ENCODE results near the gene PLA2G1B.

PLA2G1B gene

DNA sequence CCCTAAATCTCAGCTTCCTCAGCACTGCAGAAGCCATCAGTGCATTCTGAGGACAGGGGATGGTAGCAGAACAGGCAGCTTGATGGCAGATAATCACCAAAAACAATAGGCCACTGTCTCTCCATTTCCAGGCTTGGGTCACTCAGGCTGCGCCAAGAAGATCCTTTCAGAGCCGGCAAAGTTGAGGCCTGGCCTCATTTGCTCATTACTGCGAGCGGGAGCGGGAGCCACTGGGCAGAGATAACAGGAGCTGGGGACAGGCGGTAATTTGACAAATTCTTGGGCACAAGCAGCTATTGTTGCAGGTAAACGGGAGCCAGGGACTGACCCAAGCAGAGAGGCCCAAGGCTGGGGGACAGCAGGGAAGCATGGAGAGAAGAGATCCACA, 39.3 kb upstream of the PLA2G1B start:
- Histone ChIP-seq H3K9ac (ENCODE audit: low read depth, low read length) (peak overlapping the region; percentile 87; the same call in 1 of the 2 replicates), H3K27me3 (ENCODE audit: insufficient read depth, low read length) (peaks cover 25% of the 10 kb centered on the region), H3K36me3 (ENCODE audit: insufficient read depth, low read depth, low read length) (peaks cover 45% of the 10 kb centered on the region), H3K9me3 (ENCODE audit: insufficient read depth, low read depth, low read length) (no peaks in the 10 kb centered on the region), H3K27ac (ENCODE audit: low read length) (no peak overlapping the region), H3K4me1 (ENCODE audit: insufficient read depth, low read length) (peaks cover 37% of the 10 kb centered on the region), H3K4me3 (ENCODE audit: low read length) (peak overlapping the region; percentile 86)

DNA sequence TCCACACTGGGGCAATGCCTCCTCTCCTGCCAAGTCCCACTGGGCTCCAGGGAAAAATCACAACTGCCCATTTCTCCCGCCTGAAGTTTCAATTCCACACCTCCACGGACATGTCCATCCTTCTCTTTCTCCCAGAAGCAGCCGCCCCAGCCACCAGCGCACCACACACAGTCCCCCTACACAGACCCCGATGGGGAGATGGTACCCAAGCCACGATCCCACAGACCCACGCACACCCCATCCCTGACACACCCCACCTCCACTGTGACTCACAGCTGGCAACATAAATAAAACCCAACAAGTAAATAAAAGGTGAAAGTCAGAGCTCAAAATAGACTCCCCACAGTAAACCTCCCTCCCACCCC, 38.7 kb upstream of the PLA2G1B start:
- H3K4me3 ChIP-seq (ENCODE audit: low read length), result no peak overlapping the region
- H3K27me3 ChIP-seq (ENCODE audit: insufficient read depth, low read length), result peaks cover 20% of the 10 kb centered on the region
- peaks cover 45% of the 10 kb centered on the region for H3K36me3 ChIP-seq (ENCODE audit: insufficient read depth, low read depth, low read length)
- no peaks in the 10 kb centered on the region for H3K9me3 ChIP-seq (ENCODE audit: insufficient read depth, low read depth, low read length)
- H3K9ac ChIP-seq (ENCODE audit: low read depth, low read length), result no peak overlapping the region
- no peak overlapping the region for H3K27ac ChIP-seq (ENCODE audit: low read length)
- peaks cover 35% of the 10 kb centered on the region for H3K4me1 ChIP-seq (ENCODE audit: insufficient read depth, low read length)

GRCh38 chr12:120365675-120366340, 38.2 kb upstream of the PLA2G1B start:
- H3K27ac ChIP-seq (ENCODE audit: low read length), result no peak overlapping the region
- peaks cover 48% of the 10 kb centered on the region for H3K36me3 ChIP-seq (ENCODE audit: insufficient read depth, low read depth, low read length)
- no peak overlapping the region for H3K4me3 ChIP-seq (ENCODE audit: low read length)
- peaks cover 15% of the 10 kb centered on the region for H3K27me3 ChIP-seq (ENCODE audit: insufficient read depth, low read length)
- 0 out of 2 replicates have a peak overlapping the region, but pooled peaks have one; percentile 18 for H3K9ac ChIP-seq (ENCODE audit: low read depth, low read length)
- H3K9me3 ChIP-seq (ENCODE audit: insufficient read depth, low read depth, low read length), result no peaks in the 10 kb centered on the region
- peaks cover 35% of the 10 kb centered on the region for H3K4me1 ChIP-seq (ENCODE audit: insufficient read depth, low read length)

DNA sequence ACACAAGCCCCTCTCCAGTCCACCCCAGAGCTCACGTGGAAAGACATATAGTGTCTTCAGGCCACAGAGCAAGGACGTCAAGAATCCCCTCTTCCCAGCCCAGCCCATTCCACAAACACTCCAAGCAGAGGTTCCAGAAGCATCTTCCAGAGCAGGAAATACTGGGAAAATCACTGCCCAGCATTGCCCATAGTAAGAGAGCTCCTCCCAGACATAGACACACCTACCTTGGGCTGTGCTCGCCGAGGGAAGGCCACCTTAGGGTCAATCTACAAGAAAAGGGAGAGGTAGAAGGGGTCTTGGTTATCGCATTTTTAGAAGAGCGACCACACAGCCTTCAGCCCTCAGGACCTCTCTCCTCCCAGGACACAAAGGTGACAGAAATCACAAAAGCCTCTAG, 36.9 kb upstream of the PLA2G1B start:
- Histone ChIP-seq H3K36me3 (ENCODE audit: insufficient read depth, low read depth, low read length) (peaks cover 60% of the 10 kb centered on the region), H3K9ac (ENCODE audit: low read depth, low read length) (no peak overlapping the region), H3K27ac (ENCODE audit: low read length) (no peak overlapping the region), H3K4me1 (ENCODE audit: insufficient read depth, low read length) (peaks cover 34% of the 10 kb centered on the region), H3K27me3 (ENCODE audit: insufficient read depth, low read length) (peaks cover 2% of the 10 kb centered on the region; the same call in 1 of the 2 replicates), H3K4me3 (ENCODE audit: low read length) (no peak overlapping the region), H3K9me3 (ENCODE audit: insufficient read depth, low read depth, low read length) (no peaks in the 10 kb centered on the region)

DNA sequence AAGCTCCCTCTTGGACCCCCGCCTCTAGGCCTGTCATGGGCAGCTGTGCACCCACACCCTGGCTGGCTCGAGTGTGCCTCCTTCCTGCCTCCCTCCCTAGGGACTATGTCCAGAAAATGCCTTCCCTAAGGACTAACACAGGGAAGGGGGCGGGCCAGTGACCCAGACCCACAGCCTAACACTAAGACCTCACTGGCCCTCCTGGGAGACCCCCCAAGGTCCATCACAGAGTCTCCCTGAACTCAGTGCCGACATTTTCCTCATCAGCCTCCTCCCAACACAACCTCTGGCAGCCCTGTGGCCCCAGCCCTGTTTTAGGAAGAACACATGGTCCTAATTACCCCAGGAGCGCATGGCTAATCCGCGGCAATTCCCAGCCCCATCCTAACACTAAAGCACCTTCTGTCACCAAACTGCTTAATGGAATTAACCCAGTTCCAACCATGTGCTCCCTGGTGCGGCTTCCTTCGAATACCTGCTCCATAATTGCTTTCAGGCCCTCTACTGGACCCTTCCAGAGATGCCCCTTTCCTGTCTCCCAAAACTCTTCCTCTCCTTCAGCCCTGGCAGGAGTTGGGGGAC, 35.8 kb upstream of the PLA2G1B start:
- H3K4me1 ChIP-seq (ENCODE audit: insufficient read depth, low read length), result peaks cover 43% of the 10 kb centered on the region
- H3K27ac ChIP-seq (ENCODE audit: low read length), result no peak overlapping the region
- H3K9me3 ChIP-seq (ENCODE audit: insufficient read depth, low read depth, low read length), result no peaks in the 10 kb centered on the region
- no peak overlapping the region for H3K4me3 ChIP-seq (ENCODE audit: low read length)
- H3K27me3 ChIP-seq (ENCODE audit: insufficient read depth, low read length), result no peaks in the 10 kb centered on the region
- peaks cover 70% of the 10 kb centered on the region for H3K36me3 ChIP-seq (ENCODE audit: insufficient read depth, low read depth, low read length)
- H3K9ac ChIP-seq (ENCODE audit: low read depth, low read length), result no peak overlapping the region

GRCh38 chr12:120362516-120363273, 35.1 kb upstream of the PLA2G1B start:
- Histone ChIP-seq H3K4me3 (ENCODE audit: low read length) (peak overlapping the region; percentile 56; the same call in 1 of the 2 replicates), H3K4me1 (ENCODE audit: insufficient read depth, low read length) (peaks cover 43% of the 10 kb centered on the region), H3K27me3 (ENCODE audit: insufficient read depth, low read length) (no peaks in the 10 kb centered on the region), H3K36me3 (ENCODE audit: insufficient read depth, low read depth, low read length) (peaks cover 77% of the 10 kb centered on the region), H3K9me3 (ENCODE audit: insufficient read depth, low read depth, low read length) (no peaks in the 10 kb centered on the region), H3K27ac (ENCODE audit: low read length) (peak overlapping the region; percentile 83), H3K9ac (ENCODE audit: low read depth, low read length) (peak overlapping the region; percentile 72; the same call in 1 of the 2 replicates)

DNA sequence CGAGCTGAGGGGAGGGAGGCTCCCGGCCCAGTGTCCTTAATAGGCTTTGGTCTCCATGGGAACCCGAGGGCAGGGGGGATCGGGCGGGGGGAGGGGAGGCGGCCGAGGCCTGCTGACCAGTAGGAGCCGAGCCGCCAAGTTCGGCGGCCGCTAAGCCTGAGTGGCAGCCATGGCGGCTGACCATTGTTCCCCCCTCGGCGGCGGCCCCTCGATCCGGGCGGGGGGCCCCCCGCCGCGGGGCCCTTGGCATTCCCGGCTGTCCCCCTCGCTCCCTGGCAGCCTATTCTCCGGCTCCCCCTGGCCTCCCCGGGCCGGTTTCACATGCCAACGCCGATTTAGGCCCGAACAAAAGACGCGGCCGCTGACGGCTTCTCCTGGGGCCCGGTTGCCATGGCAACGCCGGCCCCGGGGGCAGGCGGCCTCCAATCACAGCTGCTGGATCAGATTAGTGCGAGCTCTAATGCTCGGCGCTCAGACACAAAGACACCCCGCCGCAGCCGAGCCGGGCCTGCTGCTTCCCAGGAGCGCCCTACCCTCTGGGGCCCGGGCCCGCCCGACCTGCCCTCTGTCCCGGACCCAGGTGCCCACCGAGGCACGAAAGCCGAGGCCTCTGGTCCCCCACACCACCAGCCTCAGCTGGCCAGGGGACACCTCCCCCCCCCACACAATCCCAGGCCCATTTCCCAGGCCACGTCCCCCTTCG, 34.1 kb upstream of the PLA2G1B start:
- Histone ChIP-seq H3K9me3 (ENCODE audit: insufficient read depth, low read depth, low read length) (no peaks in the 10 kb centered on the region), H3K4me3 (ENCODE audit: low read length) (peak overlapping the region; percentile 56), H3K27me3 (ENCODE audit: insufficient read depth, low read length) (no peaks in the 10 kb centered on the region), H3K4me1 (ENCODE audit: insufficient read depth, low read length) (peaks cover 45% of the 10 kb centered on the region), H3K9ac (ENCODE audit: low read depth, low read length) (peak overlapping the region; percentile 79; the same call in 1 of the 2 replicates), H3K27ac (ENCODE audit: low read length) (peak overlapping the region; percentile 93), H3K36me3 (ENCODE audit: insufficient read depth, low read depth, low read length) (peaks cover 85% of the 10 kb centered on the region)

- H3K36me3 ChIP-seq (ENCODE audit: insufficient read depth, low read depth, low read length), result peaks cover 86% of the 10 kb centered on the region
- H3K4me1 ChIP-seq (ENCODE audit: insufficient read depth, low read length), result peaks cover 42% of the 10 kb centered on the region
- H3K9me3 ChIP-seq (ENCODE audit: insufficient read depth, low read depth, low read length), result no peaks in the 10 kb centered on the region
- H3K9ac ChIP-seq (ENCODE audit: low read depth, low read length), result peak overlapping the region; percentile 38; the same call in 1 of the 2 replicates
- H3K27me3 ChIP-seq (ENCODE audit: insufficient read depth, low read length), result no peaks in the 10 kb centered on the region
- no peak overlapping the region for H3K27ac ChIP-seq (ENCODE audit: low read length)
- H3K4me3 ChIP-seq (ENCODE audit: low read length), result no peak overlapping the region
Observed at GRCh38 chr12:120359128-120359527, 31.5 kb upstream of the PLA2G1B start.

- Histone ChIP-seq H3K27me3 (ENCODE audit: insufficient read depth, low read length) (no peaks in the 10 kb centered on the region), H3K9ac (ENCODE audit: low read depth, low read length) (peak overlapping the region; percentile 38; the same call in 1 of the 2 replicates), H3K36me3 (ENCODE audit: insufficient read depth, low read depth, low read length) (peaks cover 86% of the 10 kb centered on the region), H3K9me3 (ENCODE audit: insufficient read depth, low read depth, low read length) (no peaks in the 10 kb centered on the region), H3K4me3 (ENCODE audit: low read length) (no peak overlapping the region), H3K4me1 (ENCODE audit: insufficient read depth, low read length) (peaks cover 38% of the 10 kb centered on the region), H3K27ac (ENCODE audit: low read length) (no peak overlapping the region)
Observed at GRCh38 chr12:120358412-120359100, 31.0 kb upstream of the PLA2G1B start.

- Histone ChIP-seq H3K27me3 (ENCODE audit: insufficient read depth, low read length) (no peaks in the 10 kb centered on the region), H3K27ac (ENCODE audit: low read length) (no peak overlapping the region), H3K36me3 (ENCODE audit: insufficient read depth, low read depth, low read length) (peaks cover 86% of the 10 kb centered on the region), H3K9me3 (ENCODE audit: insufficient read depth, low read depth, low read length) (no peaks in the 10 kb centered on the region), H3K4me1 (ENCODE audit: insufficient read depth, low read length) (peaks cover 25% of the 10 kb centered on the region), H3K4me3 (ENCODE audit: low read length) (no peak overlapping the region), H3K9ac (ENCODE audit: low read depth, low read length) (no peak overlapping the region)
Observed at GRCh38 chr12:120357104-120357503, 29.5 kb upstream of the PLA2G1B start.

DNA sequence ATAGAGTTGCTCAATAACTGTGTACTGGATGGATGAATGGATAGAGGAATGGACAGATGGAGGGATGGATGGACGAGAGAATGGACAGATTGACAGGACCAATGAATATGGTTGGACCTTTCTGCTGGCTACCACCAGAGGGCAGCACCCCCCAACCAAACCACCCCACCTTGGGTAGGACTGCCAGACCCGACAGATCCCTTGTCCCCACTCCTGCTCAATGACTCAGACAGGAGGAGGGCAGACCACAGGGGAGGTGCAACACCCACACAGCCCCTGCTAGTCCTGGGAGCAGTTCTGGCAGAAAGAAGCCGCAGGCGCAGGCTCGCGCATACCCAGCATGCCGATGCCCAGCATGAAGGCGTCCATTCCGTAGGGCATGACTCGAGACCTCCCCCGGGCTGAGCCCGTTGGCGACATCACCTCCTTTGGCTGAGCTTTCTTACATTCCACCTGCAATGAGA, 29.0 kb upstream of the PLA2G1B start:
- peaks cover 23% of the 10 kb centered on the region for H3K4me1 ChIP-seq (ENCODE audit: insufficient read depth, low read length)
- no peaks in the 10 kb centered on the region for H3K27me3 ChIP-seq (ENCODE audit: insufficient read depth, low read length)
- no peaks in the 10 kb centered on the region for H3K9me3 ChIP-seq (ENCODE audit: insufficient read depth, low read depth, low read length)
- H3K4me3 ChIP-seq (ENCODE audit: low read length), result no peak overlapping the region
- H3K9ac ChIP-seq (ENCODE audit: low read depth, low read length), result no peak overlapping the region
- H3K36me3 ChIP-seq (ENCODE audit: insufficient read depth, low read depth, low read length), result peaks cover 88% of the 10 kb centered on the region
- no peak overlapping the region for H3K27ac ChIP-seq (ENCODE audit: low read length)
